HepG2 (cell line): Measurements from ENCODE around the gene SMIM29. TPM values are rescaled to one million over a fixed set of nuclear protein-coding genes. Genes with fewer than 3 reads are reported as not detected.
A peak's percentile ranks its signal among the peaks of the same experiment; 100 is the strongest.

Source experiments
- ARID2 ChIP-seq: sonication (generic); formaldehyde crosslinking; IDR thresholded peaks from 2 replicates; pipeline ENCODE4 v1.8.1; 2022; ENCODE audit warnings: mild to moderate bottlenecking, missing genetic modification reagents, borderline replicate concordance
- CAMTA2 ChIP-seq: sonication (generic); formaldehyde crosslinking; IDR thresholded peaks from 2 replicates; pipeline ENCODE4 v1.4.0; 2020; ENCODE audit warnings: mild to moderate bottlenecking, missing genetic modification reagents, borderline replicate concordance
- HDAC6 ChIP-seq: fragments of 200-600 bp; sonication (generic); IDR thresholded peaks from 2 replicates; pipeline ENCODE4 v1.7.0; 2017; ENCODE audit warnings: mild to moderate bottlenecking, antibody characterized with exemption, low read length, low read depth
- HNF4G ChIP-seq, 2 experiments: sonication (generic) in 1 of 2; formaldehyde crosslinking in 1 of 2; IDR thresholded peaks; 2 replicates each; pipeline versions ENCODE4 v1.4.0 to v1.6.1; 2011 to 2020; ENCODE audit warnings: borderline replicate concordance in 2 of 2, low read depth in 2 of 2, mild to moderate bottlenecking in 2 of 2, low read length in 1 of 2, missing genetic modification reagents in 1 of 2, moderate library complexity in 1 of 2
- MAFG ChIP-seq: sonication (generic); formaldehyde crosslinking; IDR thresholded peaks from 2 replicates; pipeline ENCODE4 v1.5.1; 2020; ENCODE audit warnings: mild to moderate bottlenecking, missing genetic modification reagents
- NAIF1 ChIP-seq: sonication (generic); formaldehyde crosslinking; IDR thresholded peaks from 2 replicates; pipeline ENCODE4 v1.5.0; 2020; ENCODE audit warnings: mild to moderate bottlenecking, missing genetic modification reagents, borderline replicate concordance
- SOX13 ChIP-seq, 3 experiments: fragments of 450-650 bp in 1 of 3; sonication (generic) in 1 of 3; formaldehyde crosslinking in 1 of 3; IDR thresholded peaks in 2 of 3; conservative IDR thresholded peaks in 1 of 3; 2 replicates each; pipeline versions ENCODE4 v1.5.0 to v1.6.1; 2016 to 2020; ENCODE audit warnings: antibody characterized with exemption in 1 of 3, mild to moderate bottlenecking in 1 of 3, missing compliant biosample characterization in 1 of 3, missing genetic modification reagents in 1 of 3, moderate library complexity in 1 of 3
- TGIF2 ChIP-seq: IDR thresholded peaks from 2 replicates; pipeline ENCODE4 v1.6.1; 2016; ENCODE audit warnings: control low read depth, missing compliant biosample characterization
- ZC3H13 ChIP-seq: sonication (generic); formaldehyde crosslinking; IDR thresholded peaks from 2 replicates; pipeline ENCODE4 v1.8.1; 2023; ENCODE audit warnings: mild to moderate bottlenecking, missing genetic modification reagents, moderate library complexity
- ZNF253 ChIP-seq: sonication (generic); formaldehyde crosslinking; IDR thresholded peaks from 2 replicates; pipeline ENCODE4 v1.8.0; 2022; ENCODE audit warnings: mild to moderate bottlenecking, missing genetic modification reagents, borderline replicate concordance
- ZNF44 ChIP-seq: sonication (generic); formaldehyde crosslinking; IDR thresholded peaks from 2 replicates; pipeline ENCODE4 v1.5.1; 2020; ENCODE audit warnings: mild to moderate bottlenecking, missing genetic modification reagents
- ZNF563 ChIP-seq: sonication (generic); formaldehyde crosslinking; IDR thresholded peaks from 2 replicates; pipeline ENCODE4 v1.8.0; 2022; ENCODE audit warnings: mild to moderate bottlenecking, moderate library complexity, missing genetic modification reagents
- ZNF747 ChIP-seq: sonication (generic); formaldehyde crosslinking; IDR thresholded peaks from 2 replicates; pipeline ENCODE4 v1.8.1; 2023; ENCODE audit warnings: missing genetic modification reagents, mild to moderate bottlenecking, borderline replicate concordance
- ZSCAN9 ChIP-seq: IDR thresholded peaks from 2 replicates; pipeline ENCODE4 v1.6.1; 2016; ENCODE audit warnings: borderline replicate concordance
- polyA plus RNA-seq, 8 experiments: library from polyadenylated mRNA; depleted of rRNA in 3 of 8; stranded (reverse) in 7 of 8; unstranded in 1 of 8; fragments of >200 nt; fragmentation: Illumina TruSeq in 4 of 8; extraction: Trizol in 4 of 8; gene quantifications; 2 replicates each; pipeline versions ENCODE4 v1.2.1 to v1.2.3, GENCODE V29; 2011 to 2016; ENCODE audit warnings: low read depth in 4 of 8, missing spikeins in 1 of 8, mixed read lengths in 1 of 8; ENCODE audit not compliant: insufficient read depth in 1 of 8
- total RNA-seq, 5 experiments: library from RNA; depleted of rRNA; stranded (reverse); fragments of >200 nt; fragmentation: Illumina TruSeq; extraction: Trizol; gene quantifications; 2 replicates each; pipeline ENCODE4 v1.2.3, GENCODE V29; 2016; ENCODE audit warnings: low read depth in 1 of 5
- TF ChIP-seq, protein P1 (sequence below): sonication (generic); formaldehyde crosslinking; IDR thresholded peaks from 2 replicates; pipeline ENCODE4 v1.4.0; 2020; ENCODE audit warnings: mild to moderate bottlenecking, missing genetic modification reagents
- TF ChIP-seq, protein P2 (sequence below): sonication (generic); formaldehyde crosslinking; IDR thresholded peaks from 2 replicates; pipeline ENCODE4 v1.9.0; 2021; ENCODE audit warnings: missing genetic modification reagents, borderline replicate concordance
- TF ChIP-seq, protein P3 (sequence below): sonication (generic); IDR thresholded peaks from 2 replicates; pipeline ENCODE4 v1.6.1; 2016; ENCODE audit warnings: low read depth, borderline replicate concordance
- TF ChIP-seq, protein P4 (sequence below): sonication (generic); formaldehyde crosslinking; IDR thresholded peaks from 2 replicates; pipeline ENCODE4 v1.4.0; 2020; ENCODE audit warnings: missing genetic modification reagents, borderline replicate concordance

SMIM29 gene
- total and polyA plus RNA-seq, 2 of the 13 experiments (the other 11 are each of a cell fraction or from before 2014, with no cell fraction given), result 8.8 to 15.3 TPM

- TF ChIP-seq HDAC6 (no peak), ARID2 (CRISPR knock-in tag) (no peak), ZSCAN9 (no peak), ZNF253 (CRISPR knock-in tag) (0 out of 2 replicates have a peak, but pooled peaks have one; percentile 25), NAIF1 (peak; percentile 59; the same call in 1 of the 2 replicates), ZC3H13 (0 out of 2 replicates have a peak, but pooled peaks have one; percentile 34), ZNF44 (no peak), CAMTA2 (no peak), HNF4G (IDR thresholded peaks at IDR 0.05; ENCODE audit: borderline replicate concordance, low read depth, low read length) (peak; percentile 52; the same call in 1 of the 2 replicates), HNF4G (CRISPR knock-in tag; IDR thresholded peaks at IDR 0.05; ENCODE audit: borderline replicate concordance, low read depth) (peak; percentile 20; the same call in 1 of the 2 replicates), ZNF563 (CRISPR knock-in tag) (no peak), MAFG (CRISPR knock-in tag) (no peak), ZNF747 (CRISPR knock-in tag) (no peak), SOX13 (IDR thresholded peaks at IDR 0.05) (no peak), SOX13 (CRISPR knock-in tag; conservative IDR thresholded peaks at IDR 0.05 in 1 of 2, IDR thresholded peaks at IDR 0.05 in 1 of 2) (peak in 1 of 2 experiments; percentile 50; a peak in 1 of 4 replicates), TGIF2 (no peak)
- TF ChIP-seq, protein P1, sequence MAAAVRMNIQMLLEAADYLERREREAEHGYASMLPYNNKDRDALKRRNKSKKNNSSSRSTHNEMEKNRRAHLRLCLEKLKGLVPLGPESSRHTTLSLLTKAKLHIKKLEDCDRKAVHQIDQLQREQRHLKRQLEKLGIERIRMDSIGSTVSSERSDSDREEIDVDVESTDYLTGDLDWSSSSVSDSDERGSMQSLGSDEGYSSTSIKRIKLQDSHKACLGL, result no peak
- TF ChIP-seq, protein P2, sequence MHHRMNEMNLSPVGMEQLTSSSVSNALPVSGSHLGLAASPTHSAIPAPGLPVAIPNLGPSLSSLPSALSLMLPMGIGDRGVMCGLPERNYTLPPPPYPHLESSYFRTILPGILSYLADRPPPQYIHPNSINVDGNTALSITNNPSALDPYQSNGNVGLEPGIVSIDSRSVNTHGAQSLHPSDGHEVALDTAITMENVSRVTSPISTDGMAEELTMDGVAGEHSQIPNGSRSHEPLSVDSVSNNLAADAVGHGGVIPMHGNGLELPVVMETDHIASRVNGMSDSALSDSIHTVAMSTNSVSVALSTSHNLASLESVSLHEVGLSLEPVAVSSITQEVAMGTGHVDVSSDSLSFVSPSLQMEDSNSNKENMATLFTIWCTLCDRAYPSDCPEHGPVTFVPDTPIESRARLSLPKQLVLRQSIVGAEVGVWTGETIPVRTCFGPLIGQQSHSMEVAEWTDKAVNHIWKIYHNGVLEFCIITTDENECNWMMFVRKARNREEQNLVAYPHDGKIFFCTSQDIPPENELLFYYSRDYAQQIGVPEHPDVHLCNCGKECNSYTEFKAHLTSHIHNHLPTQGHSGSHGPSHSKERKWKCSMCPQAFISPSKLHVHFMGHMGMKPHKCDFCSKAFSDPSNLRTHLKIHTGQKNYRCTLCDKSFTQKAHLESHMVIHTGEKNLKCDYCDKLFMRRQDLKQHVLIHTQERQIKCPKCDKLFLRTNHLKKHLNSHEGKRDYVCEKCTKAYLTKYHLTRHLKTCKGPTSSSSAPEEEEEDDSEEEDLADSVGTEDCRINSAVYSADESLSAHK, result no peak
- TF ChIP-seq, protein P3, sequence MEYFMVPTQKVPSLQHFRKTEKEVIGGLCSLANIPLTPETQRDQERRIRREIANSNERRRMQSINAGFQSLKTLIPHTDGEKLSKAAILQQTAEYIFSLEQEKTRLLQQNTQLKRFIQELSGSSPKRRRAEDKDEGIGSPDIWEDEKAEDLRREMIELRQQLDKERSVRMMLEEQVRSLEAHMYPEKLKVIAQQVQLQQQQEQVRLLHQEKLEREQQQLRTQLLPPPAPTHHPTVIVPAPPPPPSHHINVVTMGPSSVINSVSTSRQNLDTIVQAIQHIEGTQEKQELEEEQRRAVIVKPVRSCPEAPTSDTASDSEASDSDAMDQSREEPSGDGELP, result peak; percentile 52; the same call in 1 of the 2 replicates
- TF ChIP-seq, protein P4, sequence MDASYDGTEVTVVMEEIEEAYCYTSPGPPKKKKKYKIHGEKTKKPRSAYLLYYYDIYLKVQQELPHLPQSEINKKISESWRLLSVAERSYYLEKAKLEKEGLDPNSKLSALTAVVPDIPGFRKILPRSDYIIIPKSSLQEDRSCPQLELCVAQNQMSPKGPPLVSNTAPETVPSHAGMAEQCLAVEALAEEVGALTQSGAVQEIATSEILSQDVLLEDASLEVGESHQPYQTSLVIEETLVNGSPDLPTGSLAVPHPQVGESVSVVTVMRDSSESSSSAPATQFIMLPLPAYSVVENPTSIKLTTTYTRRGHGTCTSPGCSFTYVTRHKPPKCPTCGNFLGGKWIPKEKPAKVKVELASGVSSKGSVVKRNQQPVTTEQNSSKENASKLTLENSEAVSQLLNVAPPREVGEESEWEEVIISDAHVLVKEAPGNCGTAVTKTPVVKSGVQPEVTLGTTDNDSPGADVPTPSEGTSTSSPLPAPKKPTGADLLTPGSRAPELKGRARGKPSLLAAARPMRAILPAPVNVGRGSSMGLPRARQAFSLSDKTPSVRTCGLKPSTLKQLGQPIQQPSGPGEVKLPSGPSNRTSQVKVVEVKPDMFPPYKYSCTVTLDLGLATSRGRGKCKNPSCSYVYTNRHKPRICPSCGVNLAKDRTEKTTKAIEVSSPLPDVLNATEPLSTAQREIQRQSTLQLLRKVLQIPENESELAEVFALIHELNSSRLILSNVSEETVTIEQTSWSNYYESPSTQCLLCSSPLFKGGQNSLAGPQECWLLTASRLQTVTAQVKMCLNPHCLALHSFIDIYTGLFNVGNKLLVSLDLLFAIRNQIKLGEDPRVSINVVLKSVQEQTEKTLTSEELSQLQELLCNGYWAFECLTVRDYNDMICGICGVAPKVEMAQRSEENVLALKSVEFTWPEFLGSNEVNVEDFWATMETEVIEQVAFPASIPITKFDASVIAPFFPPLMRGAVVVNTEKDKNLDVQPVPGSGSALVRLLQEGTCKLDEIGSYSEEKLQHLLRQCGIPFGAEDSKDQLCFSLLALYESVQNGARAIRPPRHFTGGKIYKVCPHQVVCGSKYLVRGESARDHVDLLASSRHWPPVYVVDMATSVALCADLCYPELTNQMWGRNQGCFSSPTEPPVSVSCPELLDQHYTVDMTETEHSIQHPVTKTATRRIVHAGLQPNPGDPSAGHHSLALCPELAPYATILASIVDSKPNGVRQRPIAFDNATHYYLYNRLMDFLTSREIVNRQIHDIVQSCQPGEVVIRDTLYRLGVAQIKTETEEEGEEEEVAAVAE (CRISPR knock-in tag), result 0 out of 2 replicates have a peak, but pooled peaks have one; percentile 34
Measured at GRCh38 chr6:34276881-34277762, 28.3 kb upstream of the SMIM29 start (continued).
